Stomach (tissue), 9 donors: ENCODE results near the gene TUBGCP5. TPM values are rescaled to one million over a fixed set of nuclear protein-coding genes. Genes with fewer than 3 reads are reported as not detected.

Experiments
- DNase-seq, 2 donors: peaks; one replicate each; pipeline versions ENCODE4 v3.0.0 to v3.0.0-alpha.2; 2013 to 2019
- H3K27ac ChIP-seq, 5 donors: fragments of 200-600 bp in 4 of 5; sonication (generic) in 4 of 5; one replicate each; pipeline ENCODE4 v1.5.1; 2013 to 2019; ENCODE audit warnings: mild to moderate bottlenecking in 1 of 5, moderate library complexity in 1 of 5
- H3K27me3 ChIP-seq, 3 donors: fragments of 200-600 bp; sonication (generic); one replicate each; pipeline ENCODE4 v1.5.1; 2017 to 2019; ENCODE audit warnings: mixed run types in 1 of 3
- H3K36me3 ChIP-seq, 4 donors: fragments of 200-600 bp; sonication (generic); 1 replicate in 3 of 4; 2 replicates in 1 of 4; pipeline ENCODE4 v1.5.1; 2016 to 2019
- H3K4me1 ChIP-seq, 4 donors: fragments of 200-600 bp; sonication (generic); one replicate each; pipeline ENCODE4 v1.5.1; 2016 to 2019
- H3K4me3 ChIP-seq, 4 donors: fragments of 200-600 bp; sonication (generic) in 3 of 4; one replicate each; pipeline ENCODE4 v1.5.1; 2016 to 2019; ENCODE audit warnings: mild to moderate bottlenecking in 1 of 4
- H3K9me3 ChIP-seq, 4 donors: fragments of 200-600 bp; sonication (generic); one replicate each; pipeline ENCODE4 v1.5.1; 2016 to 2019
- EP300 ChIP-seq: sonication (generic); formaldehyde crosslinking; IDR thresholded peaks from one replicate; pipeline ENCODE4 v1.6.1; 2017; ENCODE audit warnings: antibody characterized with exemption
- POLR2A ChIP-seq, 4 donors: fragments of 450-650 bp; IDR thresholded peaks; one replicate each; pipeline ENCODE4 v1.6.1; 2016; ENCODE audit warnings: antibody characterized with exemption in 4 of 4, control low read depth in 2 of 4, mild to moderate bottlenecking in 1 of 4, moderate library complexity in 1 of 4
- POLR2AphosphoS5 ChIP-seq, 3 donors: sonication (generic); formaldehyde crosslinking; IDR thresholded peaks; one replicate each; pipeline ENCODE4 v1.6.1; 2016; ENCODE audit warnings: antibody characterized with exemption in 3 of 3
- WGBS, 5 donors: extraction: QIAGEN DNeasy Blood & Tissue Kit in 3 of 5; methylation state at CpG; one replicate each; pipeline versions ENCODE4 v1.1.5 to v1.1.7; 2013 to 2018; 5-methylcytosine and 5-hydroxymethylcytosine counted together
- intact Hi-C: fragments of 100-400 bp; cut with DNase I; formaldehyde crosslinking; loops from one replicate; pipeline ENCODE4 v1.15.1; 2023; ENCODE audit warnings: low total_unique reads
- polyA plus RNA-seq, 3 donors: library from polyadenylated mRNA; stranded (reverse); fragments of 200-250 nt; gene quantifications; one replicate each; pipeline ENCODE4 v1.2.3, GENCODE V29; 2013
- total RNA-seq, 5 donors: library from RNA; depleted of rRNA; stranded (reverse); fragments of >200 nt; gene quantifications; one replicate each; pipeline versions ENCODE4 v1.1.0 to v1.2.3, GENCODE V29; 2014 to 2016
- TF ChIP-seq, protein P1 (sequence below), 7 experiments: fragments of 450-650 bp in 4 of 7; fragments of 200-600 bp in 3 of 7; sonication (generic) in 3 of 7; IDR thresholded peaks; one replicate each; pipeline ENCODE4 v1.5.1; 2016 to 2019; ENCODE audit warnings: antibody characterized with exemption in 7 of 7, control low read depth in 2 of 7, mild to moderate bottlenecking in 1 of 7
- donor health status: healthy with polysubstance abuse.
- donor health status: Bipolar disorder and iron deficiency.
- donor health status: healthy.

Gene TUBGCP5
- total and polyA plus RNA-seq, 8 donors: 4.1 to 44.2 (median 9.9) TPM

GRCh38 chr15:23057707-23058106 lies 18.3 kb upstream of the TUBGCP5 start:
- intact Hi-C loops: no loop called here
- H3K27me3 ChIP-seq: peaks cover 0 to 5% (median 0%) of the 10 kb centered on the region in 3 donors
- H3K4me1 ChIP-seq: no peaks in the 10 kb centered on the region
- no peak overlapping the region for H3K4me3 ChIP-seq
- DNase-seq: no peak
- H3K36me3 ChIP-seq: no peaks in the 10 kb centered on the region
- H3K9me3 ChIP-seq: no peaks in the 10 kb centered on the region
- TF ChIP-seq, protein P1, sequence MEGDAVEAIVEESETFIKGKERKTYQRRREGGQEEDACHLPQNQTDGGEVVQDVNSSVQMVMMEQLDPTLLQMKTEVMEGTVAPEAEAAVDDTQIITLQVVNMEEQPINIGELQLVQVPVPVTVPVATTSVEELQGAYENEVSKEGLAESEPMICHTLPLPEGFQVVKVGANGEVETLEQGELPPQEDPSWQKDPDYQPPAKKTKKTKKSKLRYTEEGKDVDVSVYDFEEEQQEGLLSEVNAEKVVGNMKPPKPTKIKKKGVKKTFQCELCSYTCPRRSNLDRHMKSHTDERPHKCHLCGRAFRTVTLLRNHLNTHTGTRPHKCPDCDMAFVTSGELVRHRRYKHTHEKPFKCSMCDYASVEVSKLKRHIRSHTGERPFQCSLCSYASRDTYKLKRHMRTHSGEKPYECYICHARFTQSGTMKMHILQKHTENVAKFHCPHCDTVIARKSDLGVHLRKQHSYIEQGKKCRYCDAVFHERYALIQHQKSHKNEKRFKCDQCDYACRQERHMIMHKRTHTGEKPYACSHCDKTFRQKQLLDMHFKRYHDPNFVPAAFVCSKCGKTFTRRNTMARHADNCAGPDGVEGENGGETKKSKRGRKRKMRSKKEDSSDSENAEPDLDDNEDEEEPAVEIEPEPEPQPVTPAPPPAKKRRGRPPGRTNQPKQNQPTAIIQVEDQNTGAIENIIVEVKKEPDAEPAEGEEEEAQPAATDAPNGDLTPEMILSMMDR (IDR thresholded peaks at IDR 0.05): no peak
- TF ChIP-seq POLR2AphosphoS5 (IDR thresholded peaks at IDR 0.05) (no peak), EP300 (no peak), POLR2A (IDR thresholded peaks at IDR 0.05) (no peak)
- no peak overlapping the region for H3K27ac ChIP-seq

- no peak for TF ChIP-seq EP300
- TF ChIP-seq POLR2A (IDR thresholded peaks at IDR 0.05): no peak
- no peak for TF ChIP-seq POLR2AphosphoS5 (IDR thresholded peaks at IDR 0.05)
- TF ChIP-seq, protein P1 (IDR thresholded peaks at IDR 0.05): no peak
- H3K27ac ChIP-seq: no peak overlapping the region
Measured at GRCh38 chr15:23055316-23055715, 15.9 kb upstream of the TUBGCP5 start.

DNA sequence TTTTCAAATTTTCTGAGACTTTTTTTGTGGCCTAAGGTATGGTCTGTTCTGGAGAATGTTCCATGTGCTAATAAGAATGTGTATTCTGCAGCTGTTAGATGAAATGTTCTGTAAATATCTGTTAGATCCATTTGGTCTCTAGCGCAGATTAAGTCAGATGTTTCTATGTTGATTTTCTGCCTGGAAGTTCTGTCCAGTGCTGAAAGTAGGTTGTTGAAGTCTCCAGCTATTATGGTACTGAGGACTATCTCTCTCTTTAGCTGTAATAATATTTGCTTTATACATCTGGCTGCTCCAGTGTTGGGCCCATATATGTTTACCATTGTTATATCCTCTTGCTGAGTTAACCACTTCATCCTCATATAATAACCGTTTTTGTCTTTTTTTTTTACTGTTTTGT lies 13.2 kb upstream of the TUBGCP5 start:
- intact Hi-C loops: no loop called here
- DNase-seq: no peak
- WGBS, 5 donors: 50 to 61% (median 55%) methylated on average over 2 of the region's 2 CpGs
- Histone ChIP-seq H3K27ac (no peak overlapping the region), H3K9me3 (no peaks in the 10 kb centered on the region), H3K4me3 (no peak overlapping the region), H3K4me1 (no peaks in the 10 kb centered on the region), H3K27me3 (peaks cover 0 to 5% (median 0%) of the 10 kb centered on the region in 3 donors), H3K36me3 (no peaks in the 10 kb centered on the region)
- TF ChIP-seq POLR2A (IDR thresholded peaks at IDR 0.05) (no peak), POLR2AphosphoS5 (IDR thresholded peaks at IDR 0.05) (no peak), EP300 (no peak)
- TF ChIP-seq, protein P1 (IDR thresholded peaks at IDR 0.05): no peak

More at GRCh38 chr15:23055316-23055715, 15.9 kb upstream of the TUBGCP5 start:
- intact Hi-C loops: no loop called here
- Histone ChIP-seq H3K4me3 (no peak overlapping the region), H3K36me3 (no peaks in the 10 kb centered on the region), H3K9me3 (no peaks in the 10 kb centered on the region), H3K27me3 (peaks cover 0 to 5% (median 0%) of the 10 kb centered on the region in 3 donors), H3K4me1 (no peaks in the 10 kb centered on the region)
- WGBS, 5 donors: 64 to 76% (median 66%) methylated on average over 5 of the region's 5 CpGs
- DNase-seq: no peak

GRCh38 chr15:23050708-23051107 lies 11.3 kb upstream of the TUBGCP5 start:
- no peak for TF ChIP-seq EP300
- no peak for TF ChIP-seq POLR2AphosphoS5 (IDR thresholded peaks at IDR 0.05)
- TF ChIP-seq, protein P1 (IDR thresholded peaks at IDR 0.05): no peak
- no peak for TF ChIP-seq POLR2A (IDR thresholded peaks at IDR 0.05)
- intact Hi-C loops: no loop called here
- no peaks in the 10 kb centered on the region for H3K4me1 ChIP-seq
- H3K36me3 ChIP-seq: no peaks in the 10 kb centered on the region
- H3K9me3 ChIP-seq: no peaks in the 10 kb centered on the region
- H3K4me3 ChIP-seq: no peak overlapping the region
- H3K27me3 ChIP-seq: peaks cover 0 to 2% (median 0%) of the 10 kb centered on the region in 3 donors
- 66 to 79% (median 74%) methylated on average over 1 of the region's 1 CpG for WGBS, 5 donors
- DNase-seq: no peak
- no peak overlapping the region for H3K27ac ChIP-seq
